ENCODE results near the gene LIF.

Gene LIF

DNA sequence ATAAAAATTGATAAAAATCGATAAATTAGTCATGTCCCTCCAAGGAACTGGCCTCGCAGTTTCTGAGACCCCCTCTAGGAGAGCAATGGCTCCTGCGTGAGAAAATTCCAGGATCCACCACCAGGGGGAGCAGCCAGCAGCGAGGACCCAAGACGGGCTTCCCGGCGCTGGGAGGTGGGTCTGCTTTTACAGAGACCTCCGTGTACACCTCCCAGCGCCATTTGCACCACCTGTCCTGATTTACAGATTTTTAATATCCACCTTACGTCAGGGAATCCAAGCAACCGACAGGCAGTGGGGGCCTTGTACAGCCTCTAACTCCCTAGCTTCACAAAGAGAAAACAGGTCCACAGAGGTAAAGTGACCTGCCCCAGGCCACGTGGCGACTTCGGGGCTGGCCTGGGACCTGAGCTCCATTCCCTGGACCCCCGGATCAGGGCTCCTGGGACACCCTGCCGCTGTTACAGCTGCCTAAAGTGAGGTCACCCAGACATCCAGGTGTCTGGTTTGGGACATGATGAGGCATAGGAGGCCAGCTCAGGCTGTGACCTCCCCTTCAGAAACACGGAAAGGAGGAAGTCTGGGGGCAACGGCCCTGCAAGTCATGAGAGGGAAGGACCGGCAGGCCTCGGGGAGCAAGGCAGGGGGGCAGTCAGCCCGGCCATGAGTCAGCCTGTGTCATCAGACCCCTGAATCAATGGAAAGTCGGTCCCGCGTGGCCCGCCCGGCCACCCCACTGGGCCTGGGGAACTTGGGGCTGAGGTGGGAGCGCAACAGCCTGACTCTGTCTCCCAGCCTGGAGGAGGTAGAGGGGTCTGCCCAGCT lies 16.6 kb upstream of the LIF start:
- peak; percentile 88 for DNase-seq (ENCODE audit: low spot score)

DNA sequence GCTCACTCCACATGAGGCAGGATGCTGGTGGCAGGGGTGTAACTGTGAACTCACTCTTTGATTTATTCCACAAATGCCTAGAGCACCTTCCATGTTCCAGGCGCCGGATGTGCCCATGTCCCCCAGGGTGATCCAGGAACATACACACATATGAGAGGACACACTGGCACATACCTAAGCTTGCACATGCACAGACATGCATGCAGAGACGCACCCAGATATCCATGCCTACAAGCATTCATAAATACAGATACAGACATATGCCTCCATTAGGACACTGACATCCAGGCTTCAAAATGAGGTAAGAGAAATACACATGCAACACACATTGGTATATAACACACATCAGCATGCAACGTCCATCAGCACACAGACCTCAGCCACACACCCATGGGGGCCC lies 15.6 kb upstream of the LIF start:
- no peak for DNase-seq (ENCODE audit: low spot score)

DNA sequence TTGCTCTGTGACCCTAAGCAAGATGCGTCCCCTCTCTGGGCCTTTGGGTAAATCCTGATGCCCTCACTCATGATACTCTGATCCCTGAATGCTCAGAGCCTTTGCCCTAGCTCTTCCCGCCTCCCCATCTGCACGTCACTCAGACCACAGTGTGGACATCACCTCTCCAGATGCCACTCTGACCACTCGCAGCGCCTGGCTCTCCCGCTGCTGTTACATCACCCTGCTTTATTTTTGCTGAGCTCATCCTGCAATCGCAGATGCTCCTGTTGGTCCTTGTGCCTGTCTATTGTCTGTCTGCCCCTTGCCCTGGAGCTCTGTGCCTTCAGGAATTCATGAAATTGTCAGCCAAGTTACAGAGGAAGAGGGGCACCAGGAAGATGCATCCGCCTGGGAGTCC lies 14.6 kb upstream of the LIF start:
- DNase-seq (ENCODE audit: low spot score) = no peak

DNA sequence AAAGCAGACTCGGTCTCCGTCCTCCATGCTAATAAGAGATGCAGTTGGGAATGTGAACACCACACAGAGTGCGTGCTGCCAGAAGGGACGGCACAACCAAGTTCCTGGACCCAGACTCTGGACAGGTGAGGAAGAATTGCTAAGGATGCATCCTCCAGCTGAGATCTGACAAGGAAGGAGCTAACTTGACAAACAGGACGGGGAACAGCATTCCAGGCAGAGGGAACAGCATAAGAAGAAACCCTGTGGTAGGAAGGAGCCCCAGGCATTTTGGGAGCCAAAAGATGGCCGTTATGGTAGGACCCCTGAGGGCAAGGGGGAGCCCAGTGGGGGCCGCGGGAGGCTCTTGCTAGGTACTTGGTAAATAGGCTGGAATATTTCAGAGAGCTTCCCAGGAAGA lies 14.1 kb upstream of the LIF start:
- DNase-seq (ENCODE audit: low spot score) = no peak

DNA sequence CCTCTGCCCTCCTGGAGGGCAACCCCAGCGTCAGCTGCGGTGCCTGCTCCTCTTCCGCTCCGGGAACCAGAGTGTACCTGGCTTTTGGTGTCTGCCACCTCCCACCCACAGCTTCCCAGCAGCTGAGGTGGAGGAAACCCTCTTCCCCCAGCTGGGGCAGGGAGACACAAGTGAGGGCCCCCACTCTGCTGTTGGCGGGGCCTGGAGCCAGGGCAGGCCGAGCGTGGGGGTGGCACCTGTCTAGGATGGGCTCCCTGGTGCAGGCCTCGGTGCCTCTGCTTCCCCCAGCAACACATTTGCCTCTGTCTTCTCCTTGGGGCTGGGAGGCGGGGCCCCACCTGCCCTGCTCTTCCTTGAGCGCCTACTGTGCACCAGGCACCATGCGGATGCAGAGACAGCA lies 13.7 kb upstream of the LIF start:
- DNase-seq (ENCODE audit: low spot score) = no peak

DNA sequence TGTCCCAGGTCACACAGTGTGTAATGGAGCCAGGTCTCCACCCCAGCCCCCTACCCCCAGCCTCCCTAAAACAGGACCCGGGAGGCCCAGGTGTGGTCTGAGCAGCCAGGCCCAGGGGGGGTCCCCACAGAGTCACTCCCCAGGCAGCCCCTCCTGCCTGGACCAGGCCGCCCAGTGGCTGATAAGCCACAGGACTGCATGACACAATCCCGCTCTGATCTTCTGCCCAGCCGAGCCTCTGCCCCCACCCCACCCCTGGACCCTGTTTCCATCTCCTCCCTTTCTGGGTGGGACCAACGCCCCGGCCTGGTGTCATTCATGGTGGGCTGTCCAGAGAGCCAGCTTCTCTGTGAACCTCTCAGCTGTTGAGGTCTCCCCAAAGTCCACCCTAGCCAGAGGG lies 7.8 kb upstream of the LIF start:
- DNase-seq (ENCODE audit: low spot score) = no peak

DNA sequence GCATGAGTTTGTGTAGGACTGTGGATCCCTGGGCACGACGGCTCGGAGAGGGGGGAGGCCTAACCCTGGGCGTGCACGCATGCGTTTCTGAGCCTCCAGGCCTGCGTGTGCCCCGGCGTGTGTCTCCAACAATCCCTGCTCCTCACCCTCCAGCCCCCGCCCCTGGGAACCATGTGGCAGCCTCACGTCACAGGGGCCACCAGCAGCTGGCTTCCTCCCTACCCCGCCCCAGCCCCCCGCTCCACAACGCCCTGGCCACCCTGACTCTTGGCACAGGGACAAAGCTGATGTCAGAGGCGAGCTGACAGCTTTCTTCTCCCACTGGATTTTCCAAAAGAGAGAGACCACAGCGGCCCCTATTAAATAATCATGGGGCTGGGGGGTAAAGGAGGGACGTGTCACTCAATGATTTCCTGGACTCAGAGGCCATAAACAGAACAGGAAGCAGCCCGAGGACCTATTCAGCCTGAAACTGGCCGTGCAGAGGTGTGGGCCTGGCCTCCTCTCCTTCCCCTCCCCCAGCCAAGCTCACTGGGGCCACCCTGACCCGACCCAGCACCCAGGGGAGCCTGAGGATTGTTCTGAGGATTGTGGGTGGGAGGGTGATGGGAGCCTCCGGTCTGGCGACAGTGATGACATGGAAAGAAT lies 6.8 kb upstream of the LIF start:
- no peak for DNase-seq (ENCODE audit: low spot score)

DNA sequence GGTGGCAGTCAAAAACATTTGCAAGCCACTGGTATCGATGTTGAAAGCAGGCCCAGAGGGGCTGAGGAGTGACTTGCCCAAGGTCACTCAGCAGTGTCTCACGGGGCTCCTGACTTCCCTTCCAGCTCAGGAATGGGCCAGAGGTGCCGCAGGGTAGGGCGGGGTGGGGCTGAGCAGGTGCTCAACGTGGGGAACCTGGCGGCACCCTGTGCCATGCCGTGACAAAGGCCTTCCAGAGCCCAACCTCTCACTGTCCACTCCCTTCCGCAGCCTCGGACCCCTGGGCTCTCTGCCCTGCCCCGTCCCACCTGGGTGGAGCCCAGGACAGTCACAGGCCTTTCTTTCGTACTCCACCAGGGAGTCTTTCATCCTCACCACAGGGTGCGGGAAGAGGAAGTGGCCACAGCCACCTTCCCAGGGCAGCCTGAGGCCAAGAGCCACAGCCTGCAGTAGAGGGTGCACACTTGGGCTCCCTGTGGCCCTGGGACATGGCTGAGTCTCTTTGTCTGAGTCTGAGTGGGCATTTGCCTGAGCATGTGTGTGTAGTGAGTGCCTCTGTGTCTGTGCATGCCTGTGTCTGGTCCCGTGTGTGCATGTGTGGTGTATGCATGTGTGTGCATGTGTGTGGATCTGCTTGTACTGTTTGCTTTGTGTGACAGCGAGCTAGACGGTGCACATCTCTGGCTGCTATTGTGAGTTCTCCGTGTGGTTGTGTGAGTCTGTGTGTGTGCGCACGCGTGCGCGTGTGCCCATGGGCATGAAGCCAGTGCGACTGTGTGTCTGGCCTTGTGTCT lies 6.0 kb upstream of the LIF start:
- DNase-seq (ENCODE audit: low spot score) = no peak

DNA sequence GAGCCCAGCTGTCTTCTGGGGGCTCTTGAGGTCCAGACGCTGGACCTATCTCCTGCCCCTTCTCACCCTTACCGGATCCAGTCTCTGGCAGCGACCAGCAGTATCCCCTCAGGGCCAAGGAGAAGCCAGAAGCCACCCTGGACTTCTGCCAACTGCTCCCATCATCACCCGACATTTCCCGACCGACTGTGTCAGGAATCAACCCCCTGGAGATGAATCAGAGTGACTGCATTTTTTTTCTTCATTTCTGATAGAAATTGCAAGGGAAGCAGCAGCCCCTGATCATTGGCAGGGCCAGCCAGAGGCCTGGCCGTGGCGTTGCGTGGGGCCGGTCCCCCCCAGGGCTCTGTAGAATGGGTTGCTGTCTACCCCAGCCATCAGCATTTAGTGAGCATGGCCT lies 5.2 kb upstream of the LIF start:
- no peak for DNase-seq (ENCODE audit: low spot score)

DNA sequence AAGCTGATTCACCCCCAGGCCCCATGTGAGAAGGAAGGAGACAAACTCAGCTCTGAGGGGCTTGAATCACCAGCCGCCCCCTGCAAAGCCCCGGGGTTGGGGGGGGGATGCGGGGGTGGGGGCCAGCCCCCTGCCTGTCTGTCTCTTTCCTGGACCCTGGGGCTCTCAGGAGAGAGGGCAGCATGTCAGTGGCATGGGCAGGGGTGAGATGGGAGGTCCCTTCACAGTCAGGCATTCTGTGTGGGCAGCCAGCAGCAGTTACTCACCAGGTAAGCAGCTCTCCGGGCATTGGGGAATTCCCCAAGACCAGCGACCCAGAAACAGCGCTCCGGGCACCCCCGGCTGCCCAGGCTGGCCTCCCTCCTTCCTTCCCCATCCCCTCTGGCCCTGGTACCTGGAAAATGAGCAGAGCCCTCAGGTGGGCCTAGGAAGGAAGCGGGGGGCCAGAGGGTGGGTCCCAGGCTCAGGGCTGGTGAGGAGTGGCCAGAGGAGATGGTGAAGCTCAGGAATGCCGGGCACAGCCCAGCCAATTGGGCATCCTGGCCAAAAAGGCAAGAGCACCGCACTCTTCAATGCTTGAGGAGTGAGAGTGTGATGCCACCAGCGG lies 4.2 kb upstream of the LIF start:
- DNase-seq (ENCODE audit: low spot score) = no peak

DNA sequence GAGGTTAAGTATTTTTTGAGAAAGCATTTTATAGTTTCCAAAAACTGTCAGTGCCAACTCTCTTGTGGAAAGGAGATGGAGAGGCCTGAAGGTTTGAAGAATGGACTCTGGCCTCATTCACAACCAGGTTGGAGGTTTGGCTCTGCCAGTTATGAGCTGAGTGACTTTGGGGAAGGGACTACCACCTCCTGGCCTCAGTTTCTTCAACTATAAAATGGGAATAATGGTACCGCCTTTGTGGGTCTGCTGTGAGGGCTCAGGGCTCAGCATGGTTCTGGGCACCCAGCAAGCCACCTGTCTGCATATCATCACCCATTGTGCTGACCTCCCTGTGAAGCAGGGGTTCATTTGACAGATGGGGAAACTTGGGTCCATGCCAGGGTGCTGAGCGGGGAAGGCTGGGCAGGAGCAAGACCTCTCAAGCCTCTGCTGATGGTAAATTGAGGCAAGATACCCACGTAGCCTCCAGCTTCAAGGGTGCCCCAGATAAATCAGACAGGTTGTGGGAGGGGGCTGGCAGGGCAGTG lies 3.5 kb upstream of the LIF start:
- no peak for DNase-seq (ENCODE audit: low spot score)

DNA sequence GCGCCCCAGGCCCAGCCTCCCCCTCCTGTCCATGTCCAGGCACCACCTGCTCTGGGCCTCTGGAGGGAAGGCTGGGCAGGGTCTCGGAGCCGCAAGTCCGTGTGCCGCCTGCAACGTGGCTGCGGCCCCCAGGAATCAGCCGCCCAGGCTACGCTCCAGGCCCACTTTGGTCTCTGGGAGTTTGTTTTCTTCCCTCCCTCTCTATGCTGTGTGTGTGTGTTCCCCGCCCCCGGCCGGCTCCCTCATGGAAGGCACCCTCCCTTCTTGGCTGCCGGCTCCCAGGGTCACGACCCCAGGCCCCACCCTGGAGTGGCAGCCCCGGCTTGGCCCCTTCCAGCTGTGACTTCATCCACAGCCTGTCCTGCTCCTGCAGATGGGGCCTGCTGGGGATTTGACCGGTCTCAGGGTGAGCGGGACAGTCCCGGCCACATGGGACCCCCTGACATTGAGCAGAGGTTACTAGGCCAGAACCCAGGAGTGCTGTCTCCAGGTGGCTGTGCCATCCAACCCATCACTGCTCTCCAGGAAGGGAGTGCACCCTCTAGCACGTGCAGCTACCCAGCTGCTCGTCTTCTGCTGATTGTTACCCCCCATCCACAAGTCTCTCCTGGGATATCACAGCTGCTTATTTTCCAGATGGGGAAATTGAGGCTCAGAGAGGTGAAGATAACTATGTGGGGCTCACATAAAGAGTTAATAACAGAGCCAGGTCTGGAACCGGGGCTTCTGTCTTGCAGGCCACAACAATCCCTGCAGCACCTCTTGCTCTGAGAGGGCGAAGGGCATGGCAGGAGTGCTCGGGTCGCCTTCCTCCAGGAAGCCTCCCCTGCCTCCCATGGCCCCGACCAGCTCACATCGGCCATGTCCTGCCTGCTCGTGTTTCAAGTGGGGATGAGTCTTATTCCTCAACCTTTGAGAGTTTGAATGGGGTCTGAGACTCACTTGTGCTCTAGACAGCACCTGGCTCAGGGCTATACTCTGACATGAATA lies 2.8 kb upstream of the LIF start:
- DNase-seq (ENCODE audit: low spot score) = no peak

DNA sequence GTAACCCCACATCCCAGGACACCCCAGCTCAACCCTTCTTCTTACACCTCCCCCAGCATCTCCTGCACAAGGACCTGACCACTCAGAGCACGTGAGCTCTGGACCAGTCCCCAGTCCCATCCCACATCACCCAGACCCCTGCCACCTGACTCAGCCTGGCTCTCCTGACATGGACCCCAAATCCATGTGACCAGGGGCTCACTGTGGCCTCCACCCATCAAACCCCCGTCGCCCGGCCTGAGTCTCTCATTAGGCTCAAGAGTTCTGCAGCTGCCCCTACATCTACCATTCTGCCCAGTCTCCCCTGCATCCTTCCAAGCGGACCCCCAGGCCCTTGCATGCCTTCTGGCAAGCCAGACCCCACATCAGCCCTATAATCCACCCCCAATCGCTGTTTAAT lies 1.9 kb upstream of the LIF start:
- DNase-seq (ENCODE audit: low spot score) = no peak

DNA sequence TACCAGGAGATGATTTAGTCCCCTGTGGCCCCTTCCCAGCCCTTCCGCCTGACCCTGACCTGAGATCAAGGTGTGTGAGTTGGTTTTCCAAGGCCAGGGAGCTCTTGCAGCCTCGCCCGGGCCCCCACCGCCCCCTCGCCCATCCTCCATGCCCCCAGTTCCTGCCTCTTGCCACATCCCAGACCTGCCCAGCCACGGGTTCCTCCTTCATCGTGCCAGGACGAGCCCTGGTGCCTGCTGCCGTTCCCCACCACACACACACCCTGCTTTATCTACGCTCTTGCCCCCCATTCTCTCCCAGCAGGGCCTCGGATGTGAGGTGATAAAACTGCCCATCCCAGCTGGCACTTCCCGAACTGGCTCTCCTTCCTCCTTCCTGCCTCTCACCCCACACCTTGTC lies 1.4 kb upstream of the LIF start:
- no peak for DNase-seq (ENCODE audit: low spot score)

DNA sequence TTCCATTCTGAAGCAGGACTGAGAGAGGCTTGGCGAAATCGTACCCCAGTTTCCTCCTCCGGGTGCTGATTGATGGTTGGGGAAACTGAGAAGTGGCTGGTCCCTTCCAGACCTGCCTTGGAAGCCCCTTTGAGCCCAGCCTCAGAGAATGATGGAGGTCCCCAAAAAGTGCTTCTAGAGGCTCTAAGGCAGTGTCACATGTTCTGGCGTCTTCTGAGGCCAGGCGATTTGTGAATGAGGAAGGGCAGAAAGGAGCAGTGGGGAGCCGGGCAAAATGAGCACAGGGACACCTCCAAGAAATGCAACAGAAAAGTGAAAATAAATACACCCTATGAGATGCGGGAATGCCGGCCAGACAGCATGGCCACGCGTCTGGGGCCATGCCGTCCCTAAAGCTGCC lies 1.0 kb upstream of the LIF start:
- DNase-seq (ENCODE audit: low spot score) = no peak

DNA sequence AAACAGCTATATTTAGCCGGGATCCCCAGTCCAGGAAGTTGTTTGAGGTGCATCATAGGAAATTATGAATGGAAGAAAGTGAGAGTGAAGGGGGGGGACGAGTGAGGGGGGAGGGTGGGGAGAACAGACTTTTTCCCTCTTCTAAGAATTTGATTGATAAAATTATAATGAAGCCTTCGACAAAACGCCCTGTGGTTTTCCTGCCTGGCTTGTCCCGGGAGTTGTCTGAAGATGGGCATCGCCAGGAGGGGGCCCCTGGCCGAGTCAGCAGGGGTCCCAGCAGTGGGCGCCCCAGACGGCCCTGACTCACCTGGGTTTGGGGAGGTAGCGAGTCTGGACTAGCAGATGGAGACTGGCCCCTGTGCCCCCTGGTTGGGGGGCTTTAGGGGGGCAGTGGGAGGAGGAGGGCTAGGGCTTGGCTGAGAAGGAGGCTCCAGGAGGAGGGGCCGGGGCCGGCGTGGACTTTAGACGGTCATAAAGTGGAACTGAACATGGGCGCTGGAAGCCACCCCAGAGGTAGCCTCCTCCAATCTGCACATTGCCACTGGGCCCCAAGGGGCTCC lies 336 bp upstream of the LIF start:
- DNase-seq (ENCODE audit: low spot score) = no peak

DNA sequence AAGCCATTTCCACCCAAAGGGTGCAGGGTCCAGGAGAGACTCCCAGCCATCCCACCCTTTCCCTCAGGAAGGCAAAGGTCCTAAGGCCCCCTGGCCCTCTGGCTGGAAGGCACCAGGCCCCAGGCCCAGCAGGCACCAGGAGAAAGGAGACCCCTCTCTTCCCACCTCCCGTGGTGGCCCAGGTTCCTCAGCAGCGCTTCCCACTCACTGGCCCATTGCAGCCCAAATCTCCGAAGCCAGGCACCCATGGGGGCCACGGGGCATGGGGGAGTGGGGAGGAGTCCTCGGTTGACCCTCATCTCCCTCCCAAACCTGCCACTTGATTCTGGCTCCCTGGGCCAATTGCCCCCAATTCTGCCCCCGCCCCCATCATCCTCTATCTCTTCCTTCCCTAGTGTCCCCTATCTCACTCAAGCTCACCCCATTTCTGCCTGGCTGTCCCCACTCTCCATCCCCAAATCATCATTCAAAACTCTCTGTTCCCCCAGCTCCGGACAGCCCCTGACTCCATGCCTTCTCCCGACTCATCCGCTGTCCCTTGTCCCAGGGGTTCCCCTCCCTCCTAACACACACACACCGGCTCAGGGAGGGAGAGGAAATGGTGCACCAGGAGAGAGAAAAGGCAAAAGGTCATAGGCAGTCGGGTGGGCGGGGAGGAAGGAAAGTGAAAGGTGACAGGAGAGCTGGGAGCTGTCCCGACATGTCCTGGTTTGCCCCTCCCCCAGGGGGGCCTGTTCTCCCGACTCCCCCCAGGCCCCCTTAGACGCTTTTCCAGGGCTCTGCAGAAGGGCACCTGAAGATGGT lies 1.2 kb downstream of the LIF start:
- peak; percentile 70 for DNase-seq (ENCODE audit: low spot score)

DNA sequence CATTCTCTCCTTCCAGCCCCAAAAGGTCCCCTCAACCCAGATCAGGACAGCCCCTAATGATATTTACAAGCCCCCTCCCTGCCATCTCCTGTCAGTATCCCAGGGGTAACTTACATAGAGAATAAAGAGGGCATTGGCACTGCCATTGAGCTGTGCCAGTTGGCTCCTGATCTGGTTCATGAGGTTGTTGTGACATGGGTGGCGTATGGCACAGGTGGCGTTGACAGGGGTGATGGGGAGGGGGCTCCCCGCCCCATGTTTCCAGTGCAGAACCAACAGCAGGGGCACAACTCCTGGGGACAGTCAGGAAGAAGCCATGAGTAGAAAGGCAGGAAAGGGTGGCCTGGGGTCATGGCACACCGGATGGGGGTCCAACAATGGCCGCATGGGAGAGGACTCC lies 1.9 kb downstream of the LIF start:
- no peak for DNase-seq (ENCODE audit: low spot score)

DNA sequence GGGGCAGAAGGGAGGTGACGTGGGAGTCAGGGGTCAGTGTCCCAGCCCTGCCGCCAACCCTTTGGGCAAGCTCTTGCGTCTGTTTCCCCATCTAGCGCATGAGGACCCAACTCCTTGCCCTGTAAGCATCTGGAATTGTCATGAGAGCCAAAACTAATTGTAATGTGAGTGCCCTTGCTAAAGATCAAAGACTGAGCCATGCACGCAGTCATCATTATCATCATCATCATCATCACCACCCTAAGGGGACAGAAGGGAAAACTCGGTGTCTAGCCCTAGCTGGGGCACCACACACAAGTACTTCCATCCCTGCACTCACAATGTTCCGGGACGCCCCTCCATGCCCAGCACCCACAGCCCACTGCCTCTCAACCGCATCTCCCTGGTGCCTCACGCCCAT lies 2.5 kb downstream of the LIF start:
- DNase-seq (ENCODE audit: low spot score) = no peak

DNA sequence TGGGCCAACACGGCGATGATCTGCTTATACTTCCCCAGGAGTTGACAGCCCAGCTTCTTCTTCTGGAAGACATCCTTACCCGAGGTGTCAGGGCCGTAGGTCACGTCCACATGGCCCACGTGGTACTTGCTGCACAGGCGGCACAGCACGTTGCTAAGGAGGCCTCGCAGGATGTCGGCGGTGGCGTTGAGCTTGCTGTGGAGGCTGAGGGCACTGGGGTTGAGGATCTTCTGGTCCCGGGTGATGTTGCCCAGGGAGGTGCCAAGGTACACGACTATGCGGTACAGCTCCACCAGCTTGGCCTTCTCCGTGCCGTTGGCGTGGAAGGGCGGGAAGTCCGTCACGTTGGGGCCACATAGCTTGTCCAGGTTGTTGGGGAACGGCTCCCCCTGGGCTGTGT lies 2.9 kb downstream of the LIF start:
- DNase-seq (ENCODE audit: low spot score) = no peak

Measured in iPS-NIHi11 (cell line).